ENCODE results near the gene TXNDC11.

The TXNDC11 gene

DNA sequence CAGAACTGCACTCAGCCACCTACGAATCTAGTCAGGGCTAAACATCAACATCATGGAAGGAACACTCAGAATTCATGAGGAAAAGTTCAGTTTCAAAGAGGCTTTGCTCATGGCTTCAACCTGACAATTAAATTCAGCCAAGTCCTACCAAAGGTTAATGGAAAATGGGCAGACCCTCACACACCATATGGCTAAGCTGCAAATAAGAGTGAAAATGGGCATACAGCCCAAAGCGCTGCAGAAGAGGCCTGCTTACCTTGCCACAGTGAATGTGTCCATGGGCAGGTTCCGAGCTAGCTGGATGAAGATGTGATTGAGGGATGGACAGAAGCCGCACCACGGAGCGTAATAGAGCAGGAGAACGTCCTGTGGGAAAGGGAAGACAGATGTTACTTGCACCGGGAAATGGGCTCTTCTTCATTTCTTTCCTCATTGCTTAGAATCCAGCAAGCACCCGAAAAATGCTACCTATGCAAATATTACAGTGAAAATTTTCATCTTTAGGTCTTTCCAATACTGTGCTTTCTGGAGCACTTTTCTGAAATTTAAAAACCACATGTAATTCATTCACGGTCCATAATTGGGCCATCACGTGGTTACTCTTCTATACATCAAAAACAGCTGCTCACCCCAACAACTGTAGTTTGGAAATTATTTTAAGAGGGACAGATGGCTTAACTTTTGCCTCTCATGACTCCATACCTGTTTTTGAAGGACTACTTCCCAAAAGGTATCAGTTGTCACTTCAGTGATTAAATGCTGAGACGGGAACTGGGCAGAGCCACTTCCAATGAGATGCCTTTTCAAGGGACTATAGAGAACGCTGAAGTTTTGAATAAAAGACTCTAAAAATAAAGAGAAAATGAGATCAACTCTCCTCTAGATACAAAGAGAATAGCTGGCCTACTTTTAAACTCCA, 54.8 kb downstream of the TXNDC11 start:
- no peak for FAIRE-seq

DNA sequence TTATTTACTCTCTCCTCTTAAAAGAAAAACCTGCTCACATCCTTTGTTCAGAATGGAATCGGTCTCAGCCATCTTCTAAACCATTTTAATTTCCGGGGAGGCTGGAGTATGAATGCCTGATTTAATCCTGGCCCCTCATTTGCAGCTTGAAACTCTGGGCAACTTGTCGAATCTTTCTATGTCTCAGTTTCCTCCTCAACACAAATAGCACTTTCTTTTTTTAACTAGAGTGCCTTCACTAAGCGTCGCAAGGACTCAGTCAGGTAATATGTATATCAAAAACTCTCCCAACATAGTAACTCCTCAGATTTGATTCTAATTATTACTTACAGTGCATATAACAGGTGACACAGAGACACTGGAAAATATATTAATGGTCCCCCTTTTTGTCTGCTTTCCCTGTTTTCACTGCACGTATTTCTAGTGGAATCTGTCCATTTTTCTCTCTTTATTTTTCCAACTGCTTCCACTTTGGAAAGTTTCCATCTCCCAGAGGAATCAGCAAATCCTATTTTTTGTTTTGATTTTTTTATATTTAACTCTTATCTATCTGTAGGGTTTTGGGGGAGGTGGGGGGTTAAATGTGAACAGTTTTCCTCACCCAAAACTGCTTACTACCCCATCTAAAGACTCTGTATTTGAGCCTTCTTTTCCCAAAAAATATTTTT, 55.8 kb downstream of the TXNDC11 start:
- FAIRE-seq = no peak

DNA sequence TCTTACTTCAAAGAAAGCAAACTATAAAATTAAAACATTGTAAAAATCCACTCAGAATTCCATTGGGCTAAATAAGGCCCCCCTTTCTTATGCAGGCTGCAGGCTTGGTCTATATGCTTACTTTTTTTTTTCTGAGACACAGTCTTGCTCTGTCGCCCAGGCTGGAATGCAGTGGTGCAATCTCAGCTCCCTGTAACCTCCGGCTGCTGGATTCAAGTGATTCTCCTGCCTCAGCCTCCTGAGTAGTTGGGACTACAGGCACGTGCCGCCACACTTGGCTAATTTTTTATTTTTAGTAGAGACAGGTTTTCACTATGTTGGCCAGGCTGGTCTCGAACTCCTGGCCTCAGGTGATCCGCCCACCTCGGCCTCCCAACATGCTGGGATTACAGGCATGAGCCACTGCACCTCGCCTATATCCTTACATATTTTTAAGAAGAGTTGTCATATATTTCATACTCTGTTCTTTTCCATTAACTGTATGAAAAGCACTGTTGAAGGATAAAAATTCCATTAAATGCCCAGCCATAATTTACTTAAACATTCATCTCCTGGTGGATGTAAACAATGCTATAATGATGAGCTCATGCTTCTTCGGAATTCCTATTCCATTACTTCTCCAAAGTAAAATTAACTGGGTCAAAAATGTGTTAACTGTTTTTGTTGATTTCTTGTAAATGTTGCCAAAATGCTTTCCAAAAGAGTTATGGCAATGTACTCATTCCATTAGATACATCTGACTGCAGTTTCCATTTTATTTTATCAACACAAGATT, 56.6 kb downstream of the TXNDC11 start:
- FAIRE-seq = no peak

DNA sequence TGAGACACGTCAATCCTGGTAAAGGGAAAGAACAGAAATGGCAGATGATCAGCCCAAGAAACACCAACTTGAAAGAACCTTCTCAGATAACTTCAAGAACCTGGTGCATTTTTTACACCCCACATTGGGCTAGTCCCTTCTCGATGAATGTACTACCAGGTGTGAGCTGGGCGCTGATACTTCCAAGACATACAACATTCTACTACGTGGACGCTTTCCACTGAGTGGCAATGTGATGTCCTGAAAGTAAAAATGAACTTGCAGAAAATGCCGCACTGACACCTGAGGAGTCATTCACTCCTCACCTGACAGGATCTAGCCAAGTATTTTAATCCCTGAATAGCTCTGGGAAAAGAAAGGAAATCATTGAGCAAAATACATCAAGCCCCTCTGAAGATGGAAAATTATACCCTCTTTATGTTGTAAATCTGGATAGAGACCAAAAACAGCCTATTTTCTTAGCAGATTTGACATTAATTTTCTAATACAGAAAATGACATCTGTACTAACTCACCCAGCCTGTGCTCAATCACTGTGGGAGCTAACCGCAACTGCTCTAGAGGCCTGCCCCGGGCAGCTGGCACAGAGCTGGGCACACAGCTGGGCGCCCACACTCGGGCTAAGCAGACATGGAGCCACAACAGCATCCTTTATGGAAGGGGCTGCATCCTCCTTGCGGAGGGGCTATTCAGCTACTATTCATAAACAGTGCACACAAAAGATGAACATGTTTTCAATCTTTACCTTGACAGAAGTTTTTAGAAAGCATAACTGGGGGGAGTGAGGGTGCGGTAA, 58.2 kb downstream of the TXNDC11 start:
- no peak for FAIRE-seq

DNA sequence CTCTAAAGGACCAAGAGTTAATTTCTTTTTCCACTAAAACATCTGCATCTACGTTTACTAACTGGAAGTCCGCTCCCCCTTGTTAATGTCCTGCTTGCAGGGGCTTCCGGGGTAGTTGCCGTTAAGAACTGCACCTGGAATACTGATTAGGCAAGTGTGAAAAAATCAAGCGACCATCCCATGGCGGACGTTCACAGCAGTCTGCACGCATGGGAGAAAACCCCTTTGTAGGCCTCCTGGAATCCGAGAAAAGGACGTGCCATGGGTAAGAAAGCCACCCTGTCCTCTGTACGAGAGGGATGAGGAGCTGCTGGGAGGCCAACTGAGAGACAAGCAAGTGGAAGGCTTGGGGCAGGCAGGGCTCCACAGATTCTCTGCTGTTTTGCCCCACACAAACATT, 59.5 kb downstream of the TXNDC11 start:
- FAIRE-seq = no peak

DNA sequence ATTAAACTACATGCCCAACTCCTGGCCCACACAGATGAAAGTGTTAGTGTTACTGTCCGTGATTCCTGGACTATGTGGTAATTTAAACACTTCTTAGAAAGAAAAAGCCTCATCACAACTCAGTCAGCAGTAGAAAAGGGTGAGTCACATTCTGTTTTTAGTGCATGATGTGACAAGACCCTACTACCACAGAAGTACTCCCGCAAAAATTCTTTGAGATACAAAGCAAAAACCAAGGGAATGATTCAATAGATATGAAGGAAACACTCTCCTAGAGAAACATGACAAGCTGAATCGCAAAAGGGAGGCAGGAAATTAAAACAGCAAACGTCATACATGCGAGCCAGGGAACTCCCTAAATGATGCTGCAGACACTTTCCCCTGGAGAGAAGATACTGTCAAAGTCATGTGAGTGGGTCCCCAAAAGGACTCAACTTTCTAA, 60.0 kb downstream of the TXNDC11 start:
- FAIRE-seq = no peak

DNA sequence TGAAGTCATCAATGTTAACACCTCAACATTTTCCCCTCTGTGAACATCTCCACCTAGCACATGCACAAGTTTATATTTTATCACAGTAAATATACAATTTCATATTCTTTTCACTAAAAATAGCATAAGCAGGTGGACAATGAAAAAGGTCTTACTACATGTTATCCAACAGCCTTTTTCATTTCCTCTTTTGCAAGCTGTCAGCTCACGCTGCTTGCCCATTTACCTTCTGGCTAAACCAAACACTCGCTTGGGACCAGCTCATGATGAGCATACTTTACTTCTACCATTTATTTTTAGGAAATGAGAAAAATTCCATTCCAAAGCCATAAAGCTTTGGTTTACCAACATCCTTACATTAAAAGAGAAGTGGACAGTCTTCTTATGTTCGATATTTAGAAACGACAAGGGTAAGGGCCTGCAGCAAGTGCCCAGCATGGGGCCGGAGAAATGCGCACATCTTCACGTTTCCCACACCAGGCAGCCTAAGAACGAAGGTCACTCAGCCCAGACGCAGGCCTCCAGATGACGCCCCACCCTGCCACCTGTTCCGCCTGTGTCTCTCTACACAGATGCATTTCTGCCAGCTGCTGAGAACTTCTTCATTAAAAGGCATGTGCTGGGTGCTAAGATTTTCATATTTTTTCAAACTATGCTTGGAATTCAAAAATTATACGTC, 60.5 kb downstream of the TXNDC11 start:
- no peak for FAIRE-seq

DNA sequence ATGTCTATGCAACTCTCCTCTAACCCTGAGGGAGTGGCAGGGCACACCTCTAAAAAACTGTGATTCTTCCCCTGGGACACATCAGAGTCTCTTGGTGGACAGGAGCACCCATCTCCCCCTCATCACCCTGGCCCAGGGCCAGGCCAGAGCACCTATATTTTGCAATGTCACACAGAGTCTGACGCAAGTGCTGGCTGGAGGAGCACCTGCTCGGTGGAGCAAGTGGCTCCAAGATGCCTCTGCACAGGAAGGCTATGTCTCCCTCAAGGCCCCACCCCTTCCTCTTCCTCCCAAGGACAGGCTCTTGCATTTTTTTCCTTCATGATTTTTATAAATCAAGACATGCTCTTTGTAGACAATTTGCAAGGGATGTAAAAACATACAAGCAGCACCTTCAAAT, 61.1 kb downstream of the TXNDC11 start:
- no peak for FAIRE-seq

DNA sequence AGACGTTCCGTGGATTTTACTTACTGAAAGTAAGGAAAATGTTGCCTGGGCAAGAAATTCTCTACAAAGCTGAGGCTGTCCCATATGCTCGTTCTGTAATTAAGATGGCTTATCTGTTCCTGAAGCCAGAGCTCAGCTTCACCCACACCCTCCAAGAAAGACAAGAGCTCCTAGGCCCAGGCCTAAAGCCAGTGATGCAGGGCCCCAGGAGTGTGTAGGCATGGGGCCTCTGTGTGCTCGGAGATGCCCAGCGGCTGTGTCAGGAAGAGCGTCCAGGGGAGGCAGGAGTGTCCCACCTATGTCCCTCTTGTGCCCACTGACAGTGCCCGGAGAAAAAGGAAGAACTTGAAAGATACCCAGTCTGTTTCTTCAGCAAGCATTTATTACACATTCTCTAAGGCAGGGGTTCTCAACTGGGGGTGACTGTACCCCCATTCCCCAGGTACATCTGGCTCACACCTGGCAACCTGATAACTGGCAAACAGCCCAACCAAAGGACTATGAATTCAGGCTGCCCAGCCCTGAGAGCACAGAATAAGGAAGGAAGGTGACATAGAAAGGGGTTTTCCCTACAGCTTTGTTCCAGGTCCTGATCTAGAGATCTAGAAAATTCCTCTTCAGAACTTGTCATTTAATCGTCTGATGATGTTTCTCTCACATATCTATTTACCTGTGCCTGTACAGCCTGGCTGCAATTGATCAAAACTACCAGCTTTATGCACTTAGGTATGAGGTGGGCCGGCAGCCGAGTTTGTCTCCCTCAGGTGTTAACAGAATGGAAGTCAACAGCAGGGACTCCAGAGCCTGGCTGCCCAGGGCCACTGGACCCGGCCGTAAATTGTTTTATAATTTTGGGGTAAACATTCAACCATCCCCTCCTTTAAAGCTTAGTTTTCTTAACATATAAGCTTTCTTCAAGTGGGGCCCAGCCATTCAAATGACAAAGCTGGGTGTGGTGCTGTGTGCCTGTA, 62.4 kb downstream of the TXNDC11 start:
- FAIRE-seq = no peak

DNA sequence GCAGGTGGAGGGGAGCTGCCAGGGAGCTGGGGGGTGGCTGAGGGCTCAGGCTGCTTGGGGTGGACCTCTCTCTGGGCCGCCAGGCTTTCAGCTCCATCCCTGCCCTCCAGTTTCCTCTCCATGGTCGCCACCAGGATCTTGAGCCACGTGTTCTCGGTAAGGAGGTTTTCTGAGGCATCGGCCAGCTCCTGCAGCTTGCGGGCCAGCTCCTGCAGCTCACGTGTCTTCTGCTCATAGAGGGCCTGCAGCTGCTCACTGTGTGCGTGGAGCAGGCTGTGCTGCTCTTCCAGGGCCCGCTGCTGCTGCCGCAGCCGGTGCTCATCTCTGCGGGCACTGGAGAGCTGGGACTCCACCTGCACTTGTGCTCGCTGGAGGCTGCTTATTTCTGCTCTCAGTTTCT, 63.4 kb downstream of the TXNDC11 start:
- FAIRE-seq = no peak

DNA sequence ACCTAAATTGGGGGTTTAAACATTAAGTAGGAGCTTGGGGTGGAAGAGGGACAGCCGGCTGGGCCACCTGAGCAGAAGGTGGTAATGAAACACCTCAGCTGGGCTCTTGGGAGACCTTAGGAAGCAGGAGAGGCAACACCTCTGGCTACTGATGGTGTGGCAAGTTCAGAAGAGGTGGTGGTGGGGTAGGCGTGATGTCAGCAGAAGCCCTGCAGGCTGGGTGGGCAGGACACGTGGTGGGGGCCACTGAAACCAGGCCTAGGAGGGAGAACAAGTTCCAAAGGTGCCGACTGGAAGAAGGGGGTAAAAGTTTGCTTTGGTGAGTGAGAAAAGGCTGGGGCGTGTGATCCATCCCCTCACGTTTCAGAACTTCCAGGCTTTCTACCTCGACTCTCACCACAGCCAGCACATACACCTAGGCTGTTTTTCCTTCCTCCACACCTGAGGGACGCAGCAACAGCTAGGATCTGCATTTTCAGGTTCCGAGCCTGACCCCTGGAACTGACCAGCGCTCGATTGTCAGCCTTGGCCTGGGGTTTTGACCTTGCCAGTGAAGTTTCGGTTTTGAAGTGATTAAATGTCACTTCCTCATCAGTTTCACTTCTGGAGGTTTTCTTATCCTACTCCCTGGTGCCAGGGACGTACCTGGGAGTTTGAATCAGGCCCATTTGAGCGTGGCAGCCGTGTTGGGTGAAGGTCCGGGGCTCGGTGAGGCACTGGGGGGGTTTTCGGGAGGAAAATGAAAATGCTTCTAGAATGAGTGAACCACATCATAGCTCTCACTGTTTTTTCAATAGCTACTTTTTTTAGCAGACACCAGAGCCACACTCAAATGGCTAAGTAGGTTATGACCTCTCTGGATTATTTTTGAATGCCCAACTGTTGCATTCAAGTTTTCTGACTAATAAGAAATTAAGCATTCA, 64.4 kb downstream of the TXNDC11 start:
- no peak for FAIRE-seq

DNA sequence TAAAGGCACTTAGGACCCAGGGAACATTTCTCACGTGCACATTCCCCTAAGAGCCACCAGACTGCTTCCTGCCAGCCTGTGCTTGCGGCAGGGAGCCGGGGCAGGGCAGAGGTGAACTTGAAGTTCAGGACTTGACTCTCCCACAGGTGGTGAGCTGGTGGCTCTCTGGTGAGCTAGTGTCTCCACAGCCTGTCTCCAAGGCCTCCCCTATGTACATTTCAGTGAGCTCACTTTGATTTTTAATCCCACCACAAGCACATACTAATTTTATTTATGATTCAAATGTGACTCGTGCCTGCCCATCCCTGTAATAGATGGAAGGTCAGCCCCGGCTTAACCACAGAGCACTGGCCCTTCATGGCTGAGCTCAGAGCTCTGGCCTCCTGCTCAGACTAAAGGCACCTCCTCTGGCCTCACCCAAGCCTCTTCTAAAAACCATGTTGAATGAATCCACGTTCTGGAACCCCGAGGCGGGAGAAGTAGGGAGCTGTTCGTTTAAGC, 65.2 kb downstream of the TXNDC11 start:
- no peak for FAIRE-seq

DNA sequence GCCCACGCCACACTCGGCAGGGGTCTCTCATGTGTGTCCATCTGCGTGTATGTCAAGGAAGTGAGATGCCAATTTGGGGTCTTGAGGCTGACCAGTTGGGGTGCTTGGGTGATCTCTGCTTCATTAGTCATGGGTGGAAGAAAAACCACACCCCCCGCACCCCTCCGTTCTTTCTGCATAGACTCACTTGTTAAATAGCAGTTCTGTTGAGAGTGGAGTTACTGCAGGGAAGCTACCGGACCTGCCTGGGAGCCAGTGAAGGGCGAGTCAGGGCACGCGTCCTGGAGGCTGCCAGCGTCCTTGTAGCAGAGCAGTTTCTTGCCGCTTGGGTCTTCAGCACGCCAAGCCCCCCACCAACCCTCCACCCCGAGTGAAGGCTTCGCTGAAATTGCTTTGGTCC, 65.9 kb downstream of the TXNDC11 start:
- no peak for FAIRE-seq

DNA sequence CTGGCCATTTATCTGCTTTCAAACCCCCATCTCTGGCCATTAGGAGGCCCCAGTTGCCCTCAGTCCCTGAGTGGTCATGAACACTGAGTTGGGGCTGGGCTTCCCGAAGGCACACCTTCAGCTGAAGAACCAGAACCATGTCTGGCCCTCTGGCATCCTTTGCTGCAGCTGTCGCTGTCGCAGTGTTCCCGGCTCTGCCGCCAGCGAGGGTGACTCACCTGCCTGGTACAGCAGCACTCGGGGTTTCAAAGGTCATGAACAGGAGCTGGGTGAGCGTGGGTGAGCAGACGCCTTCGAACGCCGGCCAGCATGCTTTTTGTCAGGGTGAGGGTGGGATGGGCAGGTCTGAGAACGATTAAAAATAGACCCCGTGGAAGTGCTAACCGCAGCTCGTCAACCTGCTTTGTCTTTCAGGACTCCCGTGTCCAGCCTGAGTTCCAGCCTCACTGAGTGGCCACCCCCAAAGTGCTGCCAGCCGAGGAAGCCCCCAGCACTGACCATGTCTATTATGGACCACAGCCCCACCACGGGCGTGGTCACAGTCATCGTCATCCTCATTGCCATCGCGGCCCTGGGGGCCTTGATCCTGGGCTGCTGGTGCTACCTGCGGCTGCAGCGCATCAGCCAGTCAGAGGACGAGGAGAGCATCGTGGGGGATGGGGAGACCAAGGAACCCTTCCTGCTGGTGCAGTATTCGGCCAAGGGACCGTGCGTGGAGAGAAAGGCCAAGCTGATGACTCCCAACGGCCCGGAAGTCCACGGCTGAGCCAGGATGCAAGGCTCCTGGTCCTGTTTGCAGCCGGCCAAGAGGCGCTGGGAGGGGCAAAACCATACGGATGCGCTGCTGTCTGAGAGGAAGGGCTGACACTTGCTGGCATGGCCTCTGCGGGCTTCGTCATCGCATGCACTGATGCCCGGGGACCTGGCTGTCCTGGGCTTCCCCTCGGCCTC, 66.8 kb downstream of the TXNDC11 start:
- no peak for FAIRE-seq

DNA sequence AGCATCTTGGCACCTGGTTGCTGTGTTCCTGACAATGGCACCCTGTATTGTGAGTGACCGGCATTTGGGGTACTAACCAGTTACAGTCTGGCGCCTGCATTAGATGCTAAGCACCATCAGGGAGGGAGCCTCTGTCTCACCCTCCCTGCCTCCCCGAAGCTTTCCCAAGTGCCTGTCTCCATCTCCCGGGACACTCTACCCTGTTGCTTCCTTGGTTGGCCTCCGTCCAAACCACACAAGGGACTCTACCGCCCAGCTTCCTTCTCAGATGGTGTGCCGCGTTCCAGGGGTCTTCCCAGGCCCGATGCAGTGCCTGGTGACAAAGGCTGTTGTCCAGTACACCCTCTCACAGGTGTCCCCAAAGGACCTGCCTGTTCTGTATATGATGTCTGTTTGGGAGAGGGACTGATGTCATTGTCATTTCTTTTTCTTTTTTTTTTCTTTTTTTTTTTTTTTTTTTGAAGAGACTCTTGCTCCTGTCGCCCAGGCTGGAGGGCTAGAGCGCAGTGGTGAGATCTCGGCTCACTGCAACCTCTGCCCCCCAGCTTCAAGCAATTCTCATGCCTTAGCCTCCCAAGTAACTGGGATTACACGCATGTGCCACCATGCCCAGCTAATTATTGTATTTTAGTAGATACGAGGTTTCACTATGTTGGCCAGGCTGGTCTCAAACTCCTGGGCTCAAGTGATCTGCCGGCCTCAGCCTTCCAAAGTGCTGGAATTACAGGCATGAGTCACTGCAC, 67.7 kb downstream of the TXNDC11 start:
- FAIRE-seq = no peak

DNA sequence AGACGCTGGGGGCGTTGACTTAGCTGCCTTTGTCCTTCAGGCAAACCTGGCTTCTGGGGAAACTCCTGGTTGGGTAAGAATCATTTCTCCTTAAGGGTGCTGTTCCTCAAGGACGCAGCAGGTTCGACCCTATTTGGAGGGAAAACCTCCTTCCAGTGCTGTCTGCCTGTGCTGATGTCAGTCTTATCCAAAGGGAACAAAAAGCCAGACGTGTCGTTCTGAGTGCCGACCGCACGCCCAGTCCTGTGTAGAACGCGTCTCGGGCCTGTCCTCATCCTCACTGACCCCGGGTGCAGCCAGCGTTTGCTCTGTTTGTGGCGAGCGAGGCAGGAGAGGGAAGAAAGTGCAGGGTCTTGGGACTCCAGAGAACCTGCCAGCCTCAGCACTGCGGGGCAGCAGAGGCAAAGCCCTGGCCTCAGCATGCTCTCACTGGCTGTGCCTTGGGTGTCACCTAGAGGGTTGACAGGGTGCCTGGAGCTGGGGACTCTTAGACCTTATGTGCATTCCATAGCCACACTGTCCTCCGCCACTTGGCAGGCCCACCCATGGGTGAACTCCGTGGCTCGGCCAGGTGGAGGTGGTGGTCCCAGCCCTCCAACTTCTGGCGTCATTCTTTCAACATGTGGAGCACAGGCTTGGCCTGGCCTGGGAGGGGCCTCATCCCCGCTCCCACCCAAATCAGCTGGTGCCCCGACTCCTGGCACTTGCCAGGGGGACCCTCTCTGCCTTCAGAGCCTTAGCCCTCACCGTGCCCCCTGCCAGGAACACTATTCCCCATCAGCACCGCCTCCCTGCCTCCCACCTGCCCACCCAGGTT, 68.4 kb downstream of the TXNDC11 start:
- FAIRE-seq = no peak

All from colon (tissue), 2 donors.